ENCODE data around the gene SLC22A15. TPM values are rescaled to one million over a fixed set of nuclear protein-coding genes. Genes with fewer than 3 reads are reported as not detected.

The SLC22A15 gene
- polyA plus RNA-seq, 1 donor (not counting 4 experiments of a cell fraction or from before 2014, with no cell fraction given), result 14.9 TPM

- Histone ChIP-seq H3K4me3 (ENCODE audit: control insufficient read depth in 2 of 3, extremely low read depth in 1 of 3, insufficient read depth in 2 of 3, low read depth in 1 of 3, low read length in 3 of 3) (no peak overlapping the region), H3K27ac (ENCODE audit: control insufficient read depth, insufficient read depth, low read length) (no peak overlapping the region), H3K79me2 (ENCODE audit: control insufficient read depth, insufficient read depth, low read length) (peaks cover 40% of the 10 kb centered on the region), H3K9me1 (ENCODE audit: control insufficient read depth, extremely low read depth, insufficient read depth, low read length) (no peaks in the 10 kb centered on the region), H2AFZ (ENCODE audit: control insufficient read depth, low read length) (no peak overlapping the region), H4K20me1 (ENCODE audit: control insufficient read depth, extremely low read depth, insufficient read depth, low read length) (peaks cover 16% of the 10 kb centered on the region), H3K4me2 (ENCODE audit: control insufficient read depth, extremely low read depth, insufficient read depth, low read depth, low read length) (no peak overlapping the region), H3K4me1 (ENCODE audit: control insufficient read depth, extremely low read depth, insufficient read depth, low read length) (no peaks in the 10 kb centered on the region), H3K36me3 (ENCODE audit: control insufficient read depth in 2 of 2, extremely low read depth in 1 of 2, insufficient read depth in 2 of 2, low read length in 2 of 2) (peaks cover 24 to 57% of the 10 kb centered on the region in 2 experiments), H3K9me3 (ENCODE audit: control insufficient read depth, low read depth, low read length) (no peaks in the 10 kb centered on the region), H3K9ac (ENCODE audit: control insufficient read depth, extremely low read depth, insufficient read depth, low read length) (no peak overlapping the region), H3K27me3 (ENCODE audit: control insufficient read depth, extremely low read depth, insufficient read depth, low read length) (no peaks in the 10 kb centered on the region)
- no peak for TF ChIP-seq EZH2 (IDR thresholded peaks at IDR 0.05; ENCODE audit: low read length)
- no peak for TF ChIP-seq CTCF (optimal IDR thresholded peaks at IDR 0.05 in 1 of 3, IDR thresholded peaks at IDR 0.05 in 1 of 3, conservative IDR thresholded peaks at IDR 0.05 in 1 of 3; ENCODE audit: extremely low read depth in 1 of 3, insufficient read depth in 2 of 3, low read length in 3 of 3)
- FAIRE-seq (no peak), DNase-seq (ENCODE audit: low read depth, low spot score) (no peak)
- dilution Hi-C loops (cut with MboI; ENCODE audit: extremely low pct_ligation_motif_present, low sequenced_read_pairs), result no loop called here
Observed at GRCh38 chr1:116008656-116009390, 32.5 kb downstream of the SLC22A15 start.

GRCh38 chr1:116012716-116013115, 36.4 kb downstream of the SLC22A15 start:
- H3K27me3 ChIP-seq (ENCODE audit: control insufficient read depth, extremely low read depth, insufficient read depth, low read length), result no peaks in the 10 kb centered on the region
- H2AFZ ChIP-seq (ENCODE audit: control insufficient read depth, low read length), result no peak overlapping the region
- H3K79me2 ChIP-seq (ENCODE audit: control insufficient read depth, insufficient read depth, low read length), result peaks cover 17% of the 10 kb centered on the region
- peaks cover 15 to 35% of the 10 kb centered on the region in 2 experiments for H3K36me3 ChIP-seq (ENCODE audit: control insufficient read depth in 2 of 2, extremely low read depth in 1 of 2, insufficient read depth in 2 of 2, low read length in 2 of 2)
- no peaks in the 10 kb centered on the region for H3K9me1 ChIP-seq (ENCODE audit: control insufficient read depth, extremely low read depth, insufficient read depth, low read length)
- dilution Hi-C loops (cut with MboI; ENCODE audit: extremely low pct_ligation_motif_present, low sequenced_read_pairs), result no loop called here
- no peak overlapping the region for H3K27ac ChIP-seq (ENCODE audit: control insufficient read depth, insufficient read depth, low read length)
- DNase-seq (ENCODE audit: low read depth, low spot score) (no peak), FAIRE-seq (no peak)
- H3K4me2 ChIP-seq (ENCODE audit: control insufficient read depth, extremely low read depth, insufficient read depth, low read depth, low read length), result no peak overlapping the region
- peaks cover 14% of the 10 kb centered on the region for H4K20me1 ChIP-seq (ENCODE audit: control insufficient read depth, extremely low read depth, insufficient read depth, low read length)
- no peak overlapping the region for H3K4me3 ChIP-seq (ENCODE audit: control insufficient read depth in 2 of 3, extremely low read depth in 1 of 3, insufficient read depth in 2 of 3, low read depth in 1 of 3, low read length in 3 of 3)
- no peaks in the 10 kb centered on the region for H3K9me3 ChIP-seq (ENCODE audit: control insufficient read depth, low read depth, low read length)
- H3K4me1 ChIP-seq (ENCODE audit: control insufficient read depth, extremely low read depth, insufficient read depth, low read length), result no peaks in the 10 kb centered on the region
- no peak overlapping the region for H3K9ac ChIP-seq (ENCODE audit: control insufficient read depth, extremely low read depth, insufficient read depth, low read length)
- TF ChIP-seq CTCF (optimal IDR thresholded peaks at IDR 0.05 in 1 of 3, IDR thresholded peaks at IDR 0.05 in 1 of 3, conservative IDR thresholded peaks at IDR 0.05 in 1 of 3; ENCODE audit: extremely low read depth in 1 of 3, insufficient read depth in 2 of 3, low read length in 3 of 3), result no peak
- no peak for TF ChIP-seq EZH2 (IDR thresholded peaks at IDR 0.05; ENCODE audit: low read length)

All from keratinocyte (primary cell).